ENCODE data around the gene KATNAL2.
A peak's percentile ranks its signal among the peaks of the same experiment; 100 is the strongest.
"Not testable (repeated sequence)": the region's sequence is repeated elsewhere in the genome, so short reads cannot be mapped to it uniquely, and the experiment has no call there.

KATNAL2 gene

GRCh38 chr18:47034591-47034990 is 117.2 kb downstream of the KATNAL2 start:
- DNase-seq: not testable (repeated sequence)

- no peak for DNase-seq
Observed at GRCh38 chr18:47035156-47035671, 117.8 kb downstream of the KATNAL2 start, which contains the start of gene ELOA2. TSS of gene ELOA2 (minus strand) at chr18:47035621. CDS start at chr18:47035264, 357 bp downstream.

- DNase-seq: peak; percentile 60
Observed at GRCh38 chr18:47036298-47036874, 119.0 kb downstream of the KATNAL2 start.

DNA sequence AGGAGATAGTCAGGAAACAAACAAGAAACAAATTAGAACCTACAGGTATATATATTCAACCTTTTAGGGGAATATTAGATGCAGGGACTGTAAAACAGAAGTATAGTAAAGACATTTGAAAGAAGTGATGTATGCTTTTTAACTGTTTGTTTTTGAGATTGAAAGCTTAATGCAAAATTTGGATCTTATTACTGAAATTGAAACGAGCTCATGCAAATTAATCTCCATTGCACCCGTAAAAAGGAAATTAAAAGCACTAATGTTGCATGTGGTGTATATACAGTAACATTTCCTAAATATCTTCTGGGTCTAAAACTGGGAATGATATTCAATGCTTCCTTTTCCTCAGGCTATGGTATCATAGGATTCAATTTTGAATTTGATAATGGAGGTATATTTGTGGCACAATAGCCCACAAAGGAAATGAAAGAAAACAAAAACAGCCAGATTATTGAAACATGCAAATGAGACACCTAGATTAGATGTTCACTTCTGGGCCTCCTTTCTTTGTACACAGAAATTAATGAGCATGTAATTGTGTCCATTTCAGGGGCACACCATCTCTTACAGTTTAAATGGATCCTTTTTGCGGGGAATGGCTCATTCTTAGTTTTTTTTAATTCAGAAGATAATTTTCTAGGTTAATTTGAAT is 119.7 kb downstream of the KATNAL2 start:
- no peak for DNase-seq

- no peak for DNase-seq
Observed at GRCh38 chr18:47040982-47041381, 123.6 kb downstream of the KATNAL2 start.

- peak; percentile 60 for DNase-seq
Observed at GRCh38 chr18:47050468-47050867, 133.1 kb downstream of the KATNAL2 start.

DNA sequence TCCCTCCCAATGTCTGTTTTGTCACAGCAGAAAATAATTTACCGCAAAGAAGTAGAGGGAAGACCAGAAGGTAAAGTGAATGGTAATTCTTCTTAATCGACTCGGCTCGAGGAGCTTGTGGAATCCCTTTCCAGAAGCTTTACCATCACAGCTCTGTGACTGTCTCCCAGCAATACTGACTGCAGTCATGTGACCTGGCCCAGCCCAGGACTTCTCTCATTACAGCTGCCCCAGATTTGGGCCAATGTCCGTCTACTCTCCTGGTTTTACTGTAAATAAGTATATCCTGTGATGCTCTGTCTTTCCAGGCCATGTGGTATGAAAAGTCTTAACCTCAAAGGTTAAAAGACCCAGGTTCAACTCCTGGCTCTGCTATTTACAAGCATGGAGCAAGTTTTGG is 137.0 kb downstream of the KATNAL2 start:
- DNase-seq: no peak

DNA sequence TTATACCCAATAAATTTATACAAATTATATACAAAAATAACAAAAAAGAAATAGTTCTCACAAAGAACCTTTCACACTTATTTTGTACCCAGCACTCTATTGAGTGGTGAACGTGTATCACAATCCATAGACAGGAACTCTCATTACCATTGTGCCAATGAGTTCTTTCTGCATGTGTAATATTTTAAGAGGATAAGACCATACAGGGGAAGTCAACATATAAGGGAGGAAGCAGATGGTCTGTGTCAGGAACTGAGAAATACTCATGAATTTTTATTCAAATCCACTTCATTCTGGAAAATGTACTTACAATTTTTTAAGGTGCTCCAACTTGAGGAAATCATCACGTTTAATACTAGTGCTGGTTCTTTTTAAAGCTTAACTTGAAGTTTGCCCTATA is 145.1 kb downstream of the KATNAL2 start:
- DNase-seq: no peak

DNA sequence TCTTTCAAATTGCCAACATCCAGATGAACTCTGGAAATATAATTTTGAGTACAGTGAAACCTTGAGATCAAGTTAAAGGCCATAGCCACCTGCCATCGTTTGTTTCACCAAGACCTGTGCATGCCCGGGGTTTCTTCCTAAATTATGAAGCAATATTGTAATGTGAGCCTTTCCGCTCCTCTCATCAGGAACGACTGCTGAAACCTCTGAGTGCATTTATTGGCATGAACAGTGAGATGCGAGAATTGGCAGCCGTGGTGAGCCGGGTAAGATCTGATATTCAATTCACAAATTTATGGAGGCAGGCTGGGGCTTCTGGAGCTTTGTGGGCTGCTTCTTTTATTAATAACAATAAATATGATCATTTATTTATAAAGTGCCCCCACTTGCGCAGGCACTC is 145.7 kb downstream of the KATNAL2 start:
- no peak for DNase-seq

DNA sequence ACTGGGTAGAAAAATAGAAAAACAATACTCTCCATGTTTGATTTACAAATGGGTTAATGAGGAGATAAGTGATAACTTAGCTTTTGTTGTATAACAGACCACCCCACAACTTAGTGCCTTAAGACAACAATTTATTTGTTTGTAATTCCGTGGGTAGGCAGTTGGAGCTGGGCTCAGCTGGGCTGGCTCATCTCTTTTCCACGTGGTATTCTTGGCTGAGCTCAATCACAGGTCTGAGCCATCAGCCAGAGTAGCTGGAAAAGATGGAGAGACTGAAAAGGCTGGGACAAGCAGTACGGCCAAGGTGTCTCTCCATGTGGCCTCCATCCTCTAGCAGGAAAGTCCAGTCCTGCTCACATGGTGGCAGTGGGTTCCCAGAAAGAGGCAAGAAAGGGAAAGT is 150.2 kb downstream of the KATNAL2 start:
- no peak for DNase-seq

DNA sequence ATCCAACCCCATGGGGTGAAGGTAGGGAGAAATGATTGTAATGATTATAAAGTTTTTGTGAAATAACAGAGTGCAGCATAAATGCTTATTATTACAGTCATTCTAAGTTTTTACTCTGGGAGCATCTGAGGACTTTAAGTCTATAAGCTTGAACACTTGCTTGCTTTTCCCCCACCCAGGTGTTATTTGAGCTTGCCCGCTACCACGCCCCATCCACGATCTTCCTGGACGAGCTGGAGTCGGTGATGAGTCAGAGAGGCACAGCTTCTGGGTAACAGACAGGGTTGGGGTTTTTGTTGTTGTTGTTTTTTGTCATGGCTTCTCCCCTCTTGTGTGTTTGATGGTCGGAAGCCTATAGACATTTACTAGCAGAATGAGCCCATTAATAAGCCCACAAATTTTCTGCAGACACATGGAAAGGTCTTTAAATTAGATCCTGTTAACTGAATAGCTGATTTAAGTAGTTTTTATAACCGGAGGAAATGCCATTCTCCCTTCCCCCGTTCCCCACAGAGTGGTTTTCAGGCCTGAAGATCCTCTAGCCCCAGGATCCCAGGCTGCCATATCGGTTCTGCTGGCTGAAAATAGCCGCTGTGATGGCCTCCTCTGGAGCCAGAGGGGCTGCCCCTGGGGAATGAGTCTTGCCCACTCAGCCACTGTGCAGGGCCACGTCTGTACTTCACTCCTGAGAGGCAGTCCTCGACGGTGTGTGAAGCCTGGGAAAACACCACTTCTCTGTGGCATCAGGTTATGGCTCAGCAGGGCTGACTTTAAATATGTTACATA is 157.9 kb downstream of the KATNAL2 start:
- DNase-seq: no peak

DNA sequence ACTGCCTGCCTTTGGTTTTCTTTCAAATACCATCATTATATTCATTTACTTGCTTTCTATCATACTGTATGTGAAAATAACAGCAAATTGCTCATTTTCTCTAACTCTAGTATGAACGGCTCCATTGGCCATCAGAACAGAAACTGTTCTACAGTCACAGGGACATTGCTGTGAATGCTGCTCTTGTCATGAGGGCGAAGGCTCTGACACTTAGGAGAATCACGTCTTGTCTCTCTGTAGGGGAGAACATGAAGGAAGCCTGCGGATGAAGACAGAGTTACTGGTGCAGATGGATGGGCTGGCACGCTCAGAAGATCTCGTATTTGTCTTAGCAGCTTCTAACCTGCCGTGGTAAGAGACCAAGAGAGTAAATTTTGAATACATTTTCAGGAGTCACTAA is 159.7 kb downstream of the KATNAL2 start:
- DNase-seq: no peak

GRCh38 chr18:47080872-47081271 is 163.5 kb downstream of the KATNAL2 start:
- DNase-seq: no peak

- no peak for DNase-seq
Observed at GRCh38 chr18:47081578-47081977, 164.2 kb downstream of the KATNAL2 start.

DNA sequence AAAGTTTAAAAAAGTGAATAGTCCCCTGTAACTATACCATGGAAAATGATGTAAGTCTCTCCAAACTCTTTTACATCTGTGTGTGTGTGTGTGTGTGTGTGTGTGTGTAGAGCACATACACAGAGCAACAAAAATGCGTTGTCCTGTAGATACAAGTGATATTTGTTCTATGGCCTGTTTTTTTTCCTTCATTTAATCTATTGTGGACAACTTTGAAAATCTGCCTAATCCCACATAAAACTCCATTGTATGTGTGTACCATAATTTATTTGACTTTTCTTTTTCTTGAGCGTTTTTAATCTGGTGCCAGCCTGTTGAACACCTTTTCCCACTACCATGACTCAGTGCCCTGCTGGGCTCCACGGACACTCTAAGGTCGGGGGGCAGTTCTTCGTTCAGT is 170.3 kb downstream of the KATNAL2 start:
- no peak for DNase-seq

DNA sequence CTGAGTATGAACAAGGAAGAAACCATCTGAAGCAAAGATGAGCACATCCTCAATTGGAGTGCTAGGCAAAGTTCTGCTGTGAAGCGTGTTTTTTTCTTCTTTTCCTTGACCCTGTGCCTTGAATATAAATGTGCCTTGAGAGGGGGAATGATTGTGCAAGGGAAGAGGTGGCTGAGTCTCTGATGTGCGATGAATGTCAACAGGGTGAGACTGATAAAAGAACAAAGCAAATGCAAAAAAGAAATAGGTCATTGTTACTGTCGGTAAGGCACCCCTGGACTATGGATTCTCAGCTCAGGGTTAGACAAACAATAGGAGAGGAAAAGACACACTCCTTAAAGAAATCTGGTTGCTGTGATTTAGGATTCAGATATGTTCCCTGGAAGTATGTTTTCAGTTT is 178.4 kb downstream of the KATNAL2 start:
- no peak for DNase-seq

- peak; percentile 70 for DNase-seq
Observed at GRCh38 chr18:47100212-47100831, 182.9 kb downstream of the KATNAL2 start.

GRCh38 chr18:47108373-47108772 is 191.0 kb downstream of the KATNAL2 start:
- DNase-seq: peak; percentile 47

DNA sequence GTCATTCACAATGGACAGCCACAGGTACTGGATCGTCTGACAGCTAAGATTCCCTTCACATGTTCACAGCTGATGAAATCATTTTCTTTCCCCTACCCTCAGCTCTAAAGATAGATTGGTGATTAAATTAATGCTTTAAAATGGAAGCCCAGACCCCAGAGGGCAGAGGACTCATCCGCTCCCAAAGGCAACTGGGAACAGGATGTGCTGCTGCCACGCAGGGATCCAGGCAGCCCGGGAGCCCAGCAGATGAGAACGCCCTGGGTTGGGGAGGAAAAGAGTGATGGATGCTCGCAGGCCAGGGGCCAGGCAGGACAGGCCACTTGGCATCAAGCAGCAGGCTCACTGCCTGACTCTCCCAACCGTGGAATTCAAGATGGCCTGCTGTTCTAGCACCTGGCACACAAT is 191.6 kb downstream of the KATNAL2 start:
- no peak for DNase-seq

GRCh38 chr18:47109720-47110119 is 192.3 kb downstream of the KATNAL2 start:
- no peak for DNase-seq

DNA sequence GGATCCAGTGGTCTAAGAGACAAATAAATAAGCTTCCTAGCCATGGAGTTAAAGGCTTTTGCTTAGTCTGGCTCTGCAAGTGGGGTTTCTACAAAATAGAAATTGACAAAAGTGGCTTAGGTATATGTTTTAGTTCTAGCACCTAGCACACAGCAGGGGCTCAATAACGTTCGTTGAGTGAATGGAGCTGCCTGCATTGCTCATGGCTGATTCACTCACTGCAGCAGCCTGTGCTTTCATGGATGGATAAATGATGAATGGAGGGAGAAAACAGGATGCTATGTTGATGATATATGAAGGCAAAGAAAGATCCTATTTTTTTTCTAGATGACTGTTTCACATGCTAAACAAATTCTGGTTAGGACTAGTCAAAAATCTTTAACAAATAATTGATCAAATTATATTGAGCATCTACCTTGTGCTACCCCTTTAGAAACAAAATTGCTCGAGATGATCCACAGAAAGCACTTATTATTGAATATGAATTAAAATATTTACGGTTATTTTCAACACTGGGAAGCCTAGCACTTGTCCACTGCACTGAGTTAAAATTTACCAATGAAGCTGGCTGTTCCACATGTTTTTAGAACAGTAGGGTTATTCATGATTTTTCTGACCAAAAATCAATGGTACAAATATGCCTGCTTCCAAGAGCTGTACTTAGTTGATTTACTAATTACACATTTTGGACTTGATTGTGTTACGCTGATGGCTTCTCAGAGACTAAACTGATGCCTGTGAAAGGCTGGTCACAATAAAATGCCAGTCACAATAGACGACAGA is 193.3 kb downstream of the KATNAL2 start:
- no peak for DNase-seq

DNA sequence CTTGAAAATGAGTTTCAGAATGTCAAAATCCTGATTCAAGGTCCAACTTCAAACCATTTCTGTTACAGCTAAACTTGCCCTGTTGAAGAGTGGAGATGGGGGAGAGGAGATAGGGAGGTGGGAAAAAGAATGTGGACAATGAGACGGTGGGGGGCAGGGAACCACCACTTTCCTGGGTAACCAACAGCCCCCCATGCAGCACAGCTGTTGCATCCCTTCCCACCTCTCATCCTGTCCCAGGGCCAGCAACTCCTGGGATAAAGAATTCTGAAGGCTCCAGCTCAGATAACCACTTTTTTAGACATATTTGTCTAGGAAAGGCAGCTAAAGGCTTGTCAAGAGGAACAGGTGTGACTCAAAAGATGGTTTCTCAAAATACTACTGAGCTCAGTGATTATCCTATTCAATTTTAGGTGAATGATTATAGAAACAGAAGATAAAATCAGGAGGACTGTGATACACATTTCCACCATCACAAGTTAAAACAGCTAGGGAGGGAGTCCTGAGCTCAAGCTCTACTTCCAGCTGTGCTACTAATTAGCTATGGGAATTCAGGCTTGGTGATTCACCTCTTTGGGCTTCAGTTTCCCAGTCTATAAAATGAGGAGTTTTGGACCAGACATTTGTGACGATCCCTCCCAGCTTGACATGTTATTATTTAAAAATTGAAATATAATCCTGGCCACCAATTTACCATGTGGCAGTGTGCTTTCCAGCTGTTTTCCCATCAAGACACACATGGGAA is 196.6 kb downstream of the KATNAL2 start:
- DNase-seq: no peak

Data from NCI-H82 (cell line).